Astrocyte of the cerebellum (primary cell): ENCODE results near the gene CELF4.

ENCODE experiments used
- DNase-seq: peaks from one replicate; pipeline ENCODE4 v3.0.0-alpha.2; 2011; ENCODE audit warnings: low read depth
- H3K4me3 ChIP-seq: 2 replicates; pipeline ENCODE4 v1.5.1; 2011; ENCODE audit warnings: mild to moderate bottlenecking, low read depth, low read length, moderate library complexity
- CTCF ChIP-seq: IDR thresholded peaks from 2 replicates; pipeline ENCODE4 v1.5.1; 2012; ENCODE audit warnings: low read length, low read depth, moderate library complexity, mild to moderate bottlenecking; ENCODE audit errors: missing control alignments
- in situ Hi-C: cut with HindIII; loops from 2 replicates; pipeline ENCODE4 v1.10.0; 2017; ENCODE audit warnings: low sequenced_read_pairs

CELF4 gene

GRCh38 chr18:37341473-37342086, 224.0 kb downstream of the CELF4 start:
- no peak for DNase-seq
- no peak overlapping the region for H3K4me3 ChIP-seq
- in situ Hi-C loops, result loop anchor here (5.0 kb wide), 1 partner anchor 39 kb away; no protein-coding TSS in a partner anchor
- TF ChIP-seq CTCF, result no peak

DNA sequence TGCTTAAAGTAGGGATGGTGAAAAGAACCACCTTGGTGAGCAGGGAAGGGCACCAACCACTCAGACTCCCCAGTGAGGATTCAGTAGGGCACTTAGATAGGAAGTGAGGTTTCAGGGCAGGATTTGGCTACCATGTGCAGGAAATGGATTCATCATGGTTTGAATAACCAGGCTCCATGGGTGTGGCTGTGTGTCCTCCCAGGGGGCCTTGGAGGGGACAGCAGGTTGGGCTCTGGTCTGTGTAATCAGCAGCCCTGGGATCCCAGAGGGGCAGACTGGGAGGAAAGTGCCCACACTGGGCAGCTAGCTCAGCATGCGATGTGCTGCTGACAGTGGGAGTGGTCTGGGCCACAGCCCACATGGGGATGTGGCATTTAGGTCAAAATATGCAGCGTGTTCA, 224.6 kb downstream of the CELF4 start:
- no peak for TF ChIP-seq CTCF
- DNase-seq, result no peak
- no peak overlapping the region for H3K4me3 ChIP-seq
- in situ Hi-C loops, result loop anchor here (5.0 kb wide), 1 partner anchor 39 kb away; no protein-coding TSS in a partner anchor

GRCh38 chr18:37339701-37340215, 225.8 kb downstream of the CELF4 start:
- no peak for TF ChIP-seq CTCF
- no peak overlapping the region for H3K4me3 ChIP-seq
- no peak for DNase-seq
- in situ Hi-C loops, result loop anchor here (5.0 kb wide), 1 partner anchor 37 kb away; no protein-coding TSS in a partner anchor

- no peak for TF ChIP-seq CTCF
- no peak for DNase-seq
- H3K4me3 ChIP-seq, result no peak overlapping the region
- in situ Hi-C loops, result no loop called here
Measured at GRCh38 chr18:37336568-37337285, 228.9 kb downstream of the CELF4 start.

DNA sequence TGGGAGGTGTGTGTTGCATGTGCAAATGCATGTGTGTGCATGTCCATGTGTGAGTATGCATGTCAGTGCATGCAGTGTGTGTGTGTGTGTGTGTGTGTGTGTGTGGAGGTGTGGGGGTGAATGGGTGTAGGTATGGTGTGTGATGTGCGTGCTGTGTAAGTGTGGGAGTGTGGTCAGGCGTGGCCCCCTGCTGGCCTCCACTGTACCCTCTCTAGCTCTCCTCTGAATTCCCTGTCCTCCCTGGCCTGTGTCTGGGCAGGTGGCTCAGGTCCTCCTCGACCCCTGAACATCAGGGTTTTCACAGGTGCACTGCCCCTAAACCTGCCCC, 230.2 kb downstream of the CELF4 start:
- in situ Hi-C loops, result no loop called here
- TF ChIP-seq CTCF, result peak; percentile 12
- DNase-seq, result no peak
- H3K4me3 ChIP-seq, result no peak overlapping the region

DNA sequence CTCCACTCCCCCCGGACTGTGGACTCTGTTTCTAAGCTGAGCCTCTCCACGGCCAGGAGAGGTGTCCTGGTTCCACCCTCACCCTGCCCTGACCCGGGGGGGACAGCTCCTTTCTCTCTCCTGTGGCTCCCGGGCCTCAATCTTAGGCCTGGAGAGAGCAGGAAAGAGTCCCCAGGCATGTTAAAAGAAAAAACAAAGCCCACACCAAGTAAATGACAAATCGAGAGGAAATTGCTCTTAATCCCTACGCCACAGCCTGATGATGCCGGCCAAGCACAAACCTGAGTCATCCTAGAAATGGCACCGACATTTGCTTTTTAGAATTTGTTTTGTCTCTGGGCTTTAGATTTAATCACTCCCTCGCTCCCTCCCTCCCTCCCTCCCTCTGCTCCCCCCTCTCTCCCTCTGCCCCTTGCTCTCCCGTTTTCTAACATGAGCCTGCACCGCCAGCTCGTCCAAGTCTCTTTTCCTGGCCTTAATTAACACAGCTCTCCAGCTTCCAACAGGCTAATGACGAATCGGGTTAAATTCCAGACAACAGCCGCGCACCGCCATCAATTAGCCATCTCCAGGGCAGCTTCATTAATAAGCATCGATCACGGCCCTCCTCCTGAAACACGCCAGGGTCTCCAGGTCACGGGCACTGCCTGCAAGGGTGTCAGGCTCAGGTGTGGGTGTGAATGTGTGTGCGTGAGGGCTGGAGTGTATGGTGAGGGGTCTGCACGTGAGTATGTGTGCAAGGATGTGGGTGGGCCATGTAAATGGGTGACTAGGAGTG, 230.8 kb downstream of the CELF4 start:
- DNase-seq, result peak; percentile 27
- no peak for TF ChIP-seq CTCF
- in situ Hi-C loops, result no loop called here
- no peak overlapping the region for H3K4me3 ChIP-seq
